ENCODE data around the gene INSYN2B.

- no peak for TF ChIP-seq CTCF (IDR thresholded peaks at IDR 0.05; ENCODE audit: low read depth, low read length)
- TF ChIP-seq EZH2phosphoT487 (IDR thresholded peaks at IDR 0.05; ENCODE audit: low read depth), result no peak
Observed at GRCh38 chr5:169933127-169933526, 47.2 kb downstream of the INSYN2B start.
